ENCODE data around the gene THUMPD2.

GRCh38 chr2:39704540-39704939 is 74.5 kb downstream of the THUMPD2 start:
- no peak for TF ChIP-seq POLR2A (IDR thresholded peaks at IDR 0.05)
- no peak for TF ChIP-seq CTCF (IDR thresholded peaks at IDR 0.05 in 4 of 5, conservative IDR thresholded peaks at IDR 0.05 in 1 of 5)

Data from gastrocnemius medialis (tissue), 4 donors.